Neural cell (in vitro differentiated cells): ENCODE measurements around the gene OR52J3. TPM values are rescaled to one million over a fixed set of nuclear protein-coding genes. Genes with fewer than 3 reads are reported as not detected.

Experiments
- H2AFZ ChIP-seq: fragments of 200-600, 300-800 bp; sonication (generic), shearing (Covaris generic); 2 replicates; pipeline ENCODE4 v1.6.0; 2014; ENCODE audit warnings: low read depth, mild to moderate bottlenecking, antibody characterized with exemption, low read length, moderate library complexity
- H3F3A ChIP-seq: fragments of 200-600 bp; shearing (Covaris generic); 2 replicates; pipeline ENCODE4 v1.6.1; 2016; ENCODE audit warnings: mild to moderate bottlenecking, moderate library complexity, mixed read lengths, antibody characterized with exemption, low read length; ENCODE audit not compliant: insufficient read depth, poor library complexity, severe bottlenecking
- H3K27ac ChIP-seq: fragments of 200-600, 300-800 bp; sonication (generic), shearing (Covaris generic); 2 replicates; pipeline ENCODE4 v1.5.1; 2014; ENCODE audit warnings: mild to moderate bottlenecking, low read length, moderate library complexity
- H3K27me3 ChIP-seq: fragments of 300-800, 200-600 bp; sonication (generic), shearing (Covaris generic); 2 replicates; pipeline ENCODE4 v1.6.0; 2014; ENCODE audit warnings: mild to moderate bottlenecking, low read depth, low read length, moderate library complexity; ENCODE audit not compliant: insufficient read depth
- H3K36me3 ChIP-seq: fragments of 300-800, 200-600 bp; sonication (generic), shearing (Covaris generic); 2 replicates; pipeline ENCODE4 v1.5.1; 2014; ENCODE audit warnings: mild to moderate bottlenecking, antibody characterized with exemption, low read length, moderate library complexity; ENCODE audit not compliant: insufficient read depth
- H3K4me2 ChIP-seq: fragments of 300-800, 200-600 bp; sonication (generic), shearing (Covaris generic); 2 replicates; pipeline ENCODE4 v1.6.0; 2014; ENCODE audit warnings: mild to moderate bottlenecking, low read length
- H3K4me3 ChIP-seq: fragments of 300-800, 200-600 bp; sonication (generic), shearing (Covaris generic); 2 replicates; pipeline ENCODE4 v1.5.1; 2014; ENCODE audit warnings: mild to moderate bottlenecking, low read length, moderate library complexity
- H3K79me2 ChIP-seq: fragments of 200-600 bp; shearing (Covaris generic); replicated peaks from 2 replicates; pipeline ENCODE4 v1.6.0; 2014; ENCODE audit warnings: mild to moderate bottlenecking, low read length, moderate library complexity; ENCODE audit not compliant: insufficient read depth
- H3K9ac ChIP-seq: fragments of 300-800, 200-600 bp; sonication (generic), shearing (Covaris generic); 2 replicates; pipeline ENCODE4 v1.6.1; 2016; ENCODE audit warnings: mild to moderate bottlenecking, low read length, mixed read lengths
- H3K9me2 ChIP-seq: fragments of 200-600 bp; shearing (Covaris generic); 2 replicates; pipeline ENCODE4 v1.6.1; 2016; ENCODE audit warnings: mild to moderate bottlenecking, low read length, mixed read lengths; ENCODE audit not compliant: insufficient read depth
- H3K9me3 ChIP-seq: fragments of 200-600, 300-800 bp; sonication (generic), shearing (Covaris generic); 2 replicates; pipeline ENCODE4 v1.6.1; 2016; ENCODE audit warnings: mild to moderate bottlenecking, mixed run types, low read length, moderate library complexity, mixed read lengths
- H4K20me1 ChIP-seq: fragments of 200-600 bp; shearing (Covaris generic); 2 replicates; pipeline ENCODE4 v1.6.1; 2016; ENCODE audit warnings: mild to moderate bottlenecking, mixed run types; ENCODE audit not compliant: insufficient read depth
- CTCF ChIP-seq: fragments of 450-650 bp; IDR thresholded peaks from 2 replicates; pipeline ENCODE4 v1.5.1; 2014; ENCODE audit warnings: antibody characterized with exemption, mild to moderate bottlenecking, moderate library complexity; ENCODE audit not compliant: poor library complexity, severe bottlenecking
- EP300 ChIP-seq: fragments of 450-650 bp; conservative IDR thresholded peaks from 2 replicates; pipeline ENCODE4 v1.6.1; 2014; ENCODE audit warnings: antibody characterized with exemption, mild to moderate bottlenecking, moderate library complexity; ENCODE audit not compliant: poor library complexity, severe bottlenecking
- EZH2 ChIP-seq: fragments of 200-600, 300-800 bp; shearing (Covaris generic), sonication (generic); IDR thresholded peaks from 2 replicates; pipeline ENCODE4 v1.6.1; 2014; ENCODE audit warnings: antibody characterized with exemption, low read length, borderline replicate concordance, mild to moderate bottlenecking; ENCODE audit not compliant: insufficient read depth, poor library complexity, severe bottlenecking
- MXI1 ChIP-seq: fragments of 450-650 bp; conservative IDR thresholded peaks from 2 replicates; pipeline ENCODE4 v1.6.1; 2014; ENCODE audit warnings: antibody characterized with exemption, mild to moderate bottlenecking; ENCODE audit not compliant: poor library complexity, severe bottlenecking
- POLR2AphosphoS5 ChIP-seq: IDR thresholded peaks from 2 replicates; pipeline ENCODE4 v1.6.1; 2012
- RAD21 ChIP-seq: fragments of 450-650 bp; conservative IDR thresholded peaks from 2 replicates; pipeline ENCODE4 v1.6.1; 2014; ENCODE audit warnings: antibody characterized with exemption, mild to moderate bottlenecking, moderate library complexity
- REST ChIP-seq: IDR thresholded peaks from 2 replicates; pipeline ENCODE4 v1.6.1; 2012; ENCODE audit warnings: borderline replicate concordance
- SMC3 ChIP-seq: fragments of 450-650 bp; conservative IDR thresholded peaks from 2 replicates; pipeline ENCODE4 v1.6.1; 2014; ENCODE audit warnings: antibody characterized with exemption, mild to moderate bottlenecking, moderate library complexity; ENCODE audit not compliant: poor library complexity
- TAF1 ChIP-seq: IDR thresholded peaks from 2 replicates; pipeline ENCODE4 v1.6.1; 2012; ENCODE audit warnings: low read depth
- polyA plus RNA-seq: library from polyadenylated mRNA; depleted of rRNA; stranded (reverse); fragments of >200 nt; gene quantifications from 2 replicates; pipeline ENCODE4 v1.2.3, GENCODE V29; 2014

Gene OR52J3
- polyA plus RNA-seq, 1 donor from 2014 or later: not detected

DNA sequence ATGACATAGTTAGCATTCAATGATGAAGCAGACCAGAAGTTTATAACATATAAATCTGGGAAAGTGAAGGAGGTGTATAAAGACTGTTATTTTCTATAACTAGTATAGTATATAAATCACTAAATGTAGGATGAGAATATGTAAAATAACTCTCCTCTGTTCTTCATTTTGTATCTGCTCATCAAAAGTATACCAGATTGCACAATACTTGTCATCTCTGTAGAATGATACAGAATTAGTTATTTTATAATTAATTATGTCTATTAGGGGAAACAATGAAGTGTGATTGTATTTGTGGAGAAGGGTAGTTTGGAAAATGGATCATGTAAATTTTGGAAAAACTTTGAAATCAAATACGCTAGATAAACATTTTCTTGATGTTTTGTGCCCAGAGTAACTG is 33.3 kb upstream of the OR52J3 start:
- H3K4me3 ChIP-seq: no peak overlapping the region
- H3K4me2 ChIP-seq: no peak overlapping the region
- no peak overlapping the region for H3K27ac ChIP-seq
- H3K9me2 ChIP-seq: no peaks in the 10 kb centered on the region
- no peaks in the 10 kb centered on the region for H4K20me1 ChIP-seq
- H3F3A ChIP-seq: no peaks in the 10 kb centered on the region
- no peak overlapping the region for H3K9ac ChIP-seq
- H3K79me2 ChIP-seq: no peaks in the 10 kb centered on the region
- H3K27me3 ChIP-seq: no peaks in the 10 kb centered on the region
- no peak overlapping the region for H2AFZ ChIP-seq
- no peaks in the 10 kb centered on the region for H3K36me3 ChIP-seq
- no peaks in the 10 kb centered on the region for H3K9me3 ChIP-seq
- TF ChIP-seq POLR2AphosphoS5 (no peak), REST (no peak), CTCF (no peak), MXI1 (no peak), RAD21 (no peak), EZH2 (no peak), SMC3 (no peak), EP300 (no peak), TAF1 (no peak)

DNA sequence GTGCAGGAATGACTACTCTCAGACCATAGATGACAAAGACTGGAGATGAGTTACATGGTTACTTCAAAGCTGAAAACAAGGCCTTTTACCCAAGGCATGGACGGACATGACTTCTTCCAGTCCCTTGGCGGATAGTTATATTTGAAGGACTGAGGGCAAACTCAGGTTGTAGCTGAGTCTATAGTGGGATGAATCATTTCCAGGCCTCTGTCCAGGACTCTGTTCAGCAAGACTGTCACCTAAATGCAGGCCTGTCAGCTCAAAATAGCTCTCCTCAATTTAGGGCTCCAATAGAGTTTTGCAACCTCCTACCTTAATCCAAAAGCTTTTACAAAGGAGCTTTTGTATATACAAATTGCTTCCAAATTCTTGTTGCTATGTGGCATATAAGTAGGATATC is 24.3 kb upstream of the OR52J3 start:
- no peak overlapping the region for H3K4me3 ChIP-seq
- H3K9ac ChIP-seq: no peak overlapping the region
- H3F3A ChIP-seq: no peaks in the 10 kb centered on the region
- no peaks in the 10 kb centered on the region for H3K9me3 ChIP-seq
- no peak overlapping the region for H3K4me2 ChIP-seq
- no peaks in the 10 kb centered on the region for H3K9me2 ChIP-seq
- H2AFZ ChIP-seq: no peak overlapping the region
- TF ChIP-seq CTCF: no peak
- TF ChIP-seq RAD21: no peak
- no peak for TF ChIP-seq REST
- H4K20me1 ChIP-seq: no peaks in the 10 kb centered on the region
- H3K27ac ChIP-seq: no peak overlapping the region
- H3K36me3 ChIP-seq: no peaks in the 10 kb centered on the region
- H3K79me2 ChIP-seq: no peaks in the 10 kb centered on the region
- H3K27me3 ChIP-seq: no peaks in the 10 kb centered on the region
